Uterus (tissue), 4 donors: Measurements from ENCODE around the gene ST6GALNAC3. TPM values are rescaled to one million over a fixed set of nuclear protein-coding genes. Genes with fewer than 3 reads are reported as not detected.
"Not testable (repeated sequence)": the region's sequence is repeated elsewhere in the genome, so short reads cannot be mapped to it uniquely, and the experiment has no call there.

Experiments used
- DNase-seq, 2 donors: peaks; one replicate each; pipeline ENCODE4 v3.0.0-alpha.2; 2019 to 2020
- H3K27ac ChIP-seq, 2 donors: fragments of 200-600 bp; sonication (generic); 1 replicate in 1 of 2; 2 replicates in 1 of 2; pipeline ENCODE4 v1.5.1; 2016 to 2018
- H3K27me3 ChIP-seq, 2 donors: fragments of 200-600 bp; sonication (generic); one replicate each; pipeline ENCODE4 v1.5.1; 2018 to 2019; ENCODE audit warnings: control low read depth in 1 of 2
- H3K36me3 ChIP-seq, 2 donors: fragments of 200-600 bp; sonication (generic); one replicate each; pipeline ENCODE4 v1.5.1; 2019; ENCODE audit warnings: control low read depth in 1 of 2
- H3K4me1 ChIP-seq, 2 donors: fragments of 200-600 bp; sonication (generic); one replicate each; pipeline ENCODE4 v1.5.1; 2018 to 2019; ENCODE audit warnings: control low read depth in 1 of 2
- H3K4me3 ChIP-seq, 2 donors: fragments of 200-600 bp; sonication (generic); 1 replicate in 1 of 2; 2 replicates in 1 of 2; pipeline ENCODE4 v1.5.1; 2018 to 2019; ENCODE audit warnings: mild to moderate bottlenecking in 1 of 2
- H3K9me3 ChIP-seq, 2 donors: fragments of 200-600 bp; sonication (generic); one replicate each; pipeline ENCODE4 v1.5.1; 2019; ENCODE audit warnings: control low read depth in 1 of 2
- CTCF ChIP-seq, 4 experiments: fragments of 200-600 bp in 2 of 4; fragments of 450-650 bp in 2 of 4; sonication (generic) in 2 of 4; IDR thresholded peaks; one replicate each; pipeline ENCODE4 v1.5.1; 2016 to 2019; ENCODE audit warnings: antibody characterized with exemption in 4 of 4, mild to moderate bottlenecking in 2 of 4, moderate library complexity in 1 of 4
- POLR2A ChIP-seq, 2 donors: fragments of 450-650 bp; IDR thresholded peaks; one replicate each; pipeline ENCODE4 v1.6.1; 2016; ENCODE audit warnings: antibody characterized with exemption in 2 of 2, mild to moderate bottlenecking in 1 of 2, moderate library complexity in 1 of 2
- intact Hi-C: fragments of 100-400 bp; cut with DNase I; formaldehyde crosslinking; loops from one replicate; pipeline ENCODE4 v1.15.1; 2023; ENCODE audit warnings: low total_unique reads
- total RNA-seq, 4 donors: library from RNA; depleted of rRNA in 3 of 4; stranded (reverse); fragments of >200 nt in 3 of 4; gene quantifications; one replicate each; pipeline versions ENCODE4 v1.1.0 to v1.2.4, GENCODE V29; 2014 to 2023
- donor health status: DM: yes; HTN: yes; CAD: no.

The ST6GALNAC3 gene
- total RNA-seq, 4 donors from 2014 or later = 6.7 to 43.4 (median 21.1) TPM

GRCh38 chr1:76337542-76338219 lies 263.1 kb downstream of the ST6GALNAC3 start:
- TF ChIP-seq POLR2A (IDR thresholded peaks at IDR 0.05) (no peak), CTCF (IDR thresholded peaks at IDR 0.05) (no peak)
- H3K4me3 ChIP-seq = no peak overlapping the region
- no peaks in the 10 kb centered on the region for H3K4me1 ChIP-seq
- intact Hi-C loops = no loop called here
- H3K27ac ChIP-seq = no peak overlapping the region
- no peaks in the 10 kb centered on the region for H3K27me3 ChIP-seq
- no peak for DNase-seq
- H3K36me3 ChIP-seq = no peaks in the 10 kb centered on the region
- H3K9me3 ChIP-seq = no peaks in the 10 kb centered on the region

- intact Hi-C loops = no loop called here
- Histone ChIP-seq H3K4me3 (no peak overlapping the region), H3K27ac (no peak overlapping the region), H3K4me1 (no peaks in the 10 kb centered on the region), H3K36me3 (no peaks in the 10 kb centered on the region), H3K27me3 (no peaks in the 10 kb centered on the region), H3K9me3 (no peaks in the 10 kb centered on the region)
- DNase-seq = no peak
- no peak for TF ChIP-seq CTCF (IDR thresholded peaks at IDR 0.05)
- TF ChIP-seq POLR2A (IDR thresholded peaks at IDR 0.05) = no peak
These were observed 265.5 kb downstream of the ST6GALNAC3 start for GRCh38 chr1:76340056-76340455.

GRCh38 chr1:76341816-76342215 lies 267.3 kb downstream of the ST6GALNAC3 start:
- H3K27ac ChIP-seq, H3K9me3 ChIP-seq, H3K4me1 ChIP-seq, H3K4me3 ChIP-seq, DNase-seq, intact Hi-C loops, H3K27me3 ChIP-seq, H3K36me3 ChIP-seq: not testable (repeated sequence)

GRCh38 chr1:76343356-76343755 lies 268.8 kb downstream of the ST6GALNAC3 start:
- Histone ChIP-seq H3K27me3 (no peaks in the 10 kb centered on the region), H3K4me1 (no peaks in the 10 kb centered on the region), H3K4me3 (no peak overlapping the region), H3K27ac (no peak overlapping the region), H3K36me3 (no peaks in the 10 kb centered on the region), H3K9me3 (no peaks in the 10 kb centered on the region)
- intact Hi-C loops = no loop called here
- no peak for TF ChIP-seq CTCF (IDR thresholded peaks at IDR 0.05)
- no peak for TF ChIP-seq POLR2A (IDR thresholded peaks at IDR 0.05)
- DNase-seq = no peak

- intact Hi-C loops = no loop called here
- no peak for DNase-seq
- no peaks in the 10 kb centered on the region for H3K27me3 ChIP-seq
- TF ChIP-seq CTCF (IDR thresholded peaks at IDR 0.05) (no peak), POLR2A (IDR thresholded peaks at IDR 0.05) (no peak)
- H3K9me3 ChIP-seq = no peaks in the 10 kb centered on the region
- H3K36me3 ChIP-seq = no peaks in the 10 kb centered on the region
- H3K27ac ChIP-seq = no peak overlapping the region
- no peak overlapping the region for H3K4me3 ChIP-seq
- no peaks in the 10 kb centered on the region for H3K4me1 ChIP-seq
These were observed 277.1 kb downstream of the ST6GALNAC3 start for GRCh38 chr1:76351655-76352054.
